GM23338 (cell line): ENCODE measurements around the gene RPRD1A.

Experiments used
- CREB1 ChIP-seq: fragments of 250-450 bp; sonication (Bioruptor Pico); IDR thresholded peaks from 2 replicates; pipeline ENCODE4 v1.5.0; 2020; ENCODE audit warnings: low read depth, mild to moderate bottlenecking, moderate library complexity
- CTCF ChIP-seq, 2 experiments: fragments of 200-600 bp in 1 of 2; sonication (generic) in 1 of 2; conservative IDR thresholded peaks; 2 replicates each; pipeline versions ENCODE4 v1.5.1 to v1.6.1; 2016 to 2017; ENCODE audit warnings: antibody characterized with exemption in 2 of 2, low read depth in 2 of 2, mild to moderate bottlenecking in 2 of 2, moderate library complexity in 1 of 2
- EZH2 ChIP-seq: fragments of 200-600 bp; sonication (generic); IDR thresholded peaks from one replicate; pipeline ENCODE4 v1.8.0; 2017; ENCODE audit warnings: antibody characterized with exemption, mild to moderate bottlenecking, low read depth; ENCODE audit not compliant: unreplicated experiment
- EZH2phosphoT487 ChIP-seq: fragments of 200-600 bp; sonication (generic); IDR thresholded peaks from one replicate; pipeline ENCODE4 v1.8.1; 2018; ENCODE audit warnings: antibody characterized with exemption; ENCODE audit not compliant: unreplicated experiment
- JUNB ChIP-seq: IDR thresholded peaks from one replicate; pipeline ENCODE4 v1.6.1; 2016; ENCODE audit warnings: antibody characterized with exemption; ENCODE audit not compliant: unreplicated experiment
- NANOG ChIP-seq: IDR thresholded peaks from 2 replicates; pipeline ENCODE4 v1.6.1; 2016; ENCODE audit warnings: antibody characterized with exemption, borderline replicate concordance
- POLR2AphosphoS5 ChIP-seq: IDR thresholded peaks from 2 replicates; pipeline ENCODE4 v1.6.1; 2016; ENCODE audit warnings: antibody characterized with exemption, low read depth
- REST ChIP-seq: IDR thresholded peaks from one replicate; pipeline ENCODE4 v1.6.1; 2018; ENCODE audit warnings: antibody characterized with exemption; ENCODE audit not compliant: unreplicated experiment
- STAT1 ChIP-seq: IDR thresholded peaks from one replicate; pipeline ENCODE4 v1.6.1; 2016; ENCODE audit warnings: antibody characterized with exemption; ENCODE audit not compliant: unreplicated experiment
- ZNF114 ChIP-seq: fragments of 250-450 bp; sonication (Bioruptor Pico); IDR thresholded peaks from 2 replicates; pipeline ENCODE4 v1.5.0; 2020; ENCODE audit warnings: mild to moderate bottlenecking, moderate library complexity
- ZNF331 ChIP-seq: fragments of 250-450 bp; sonication (Bioruptor Pico); IDR thresholded peaks from 2 replicates; pipeline ENCODE4 v1.5.0; 2020; ENCODE audit warnings: low read depth, mild to moderate bottlenecking, moderate library complexity

GRCh38 chr18:36114738-36115137, 47.4 kb upstream of the RPRD1A start:
- TF ChIP-seq JUNB (no peak), EZH2 (no peak), CTCF (conservative IDR thresholded peaks at IDR 0.05; ENCODE audit: low read depth in 2 of 2) (no peak), POLR2AphosphoS5 (no peak), REST (no peak), CREB1 (CRISPR knock-in tag) (no peak), EZH2phosphoT487 (no peak), NANOG (no peak), ZNF114 (CRISPR knock-in tag) (no peak), STAT1 (no peak), ZNF331 (CRISPR knock-in tag) (no peak)
